PC-9 (cell line): ENCODE results near the gene SLC12A1. TPM values are rescaled to one million over a fixed set of nuclear protein-coding genes. Genes with fewer than 3 reads are reported as not detected.
A peak's percentile ranks its signal among the peaks of the same experiment; 100 is the strongest.

ENCODE experiments used
- BruUV-seq: library from RNA; stranded (reverse); fragments of 400-500 nt; replicated peaks from 2 replicates; lab custom pipeline; 2021; lab: Mats Ljungman, UMichigan
- CTCF ChIA-PET: fragments of 300-600 bp; sonication (Branson Sonifier 250); formaldehyde crosslinking; loops from one replicate; lab custom pipeline; 2022; ENCODE audit warnings: antibody characterized with exemption; lab: Charles Lee
- POLR2A ChIA-PET: fragments of 300-600 bp; sonication (Branson Sonifier 250); formaldehyde crosslinking; loops from one replicate; lab custom pipeline; 2022; ENCODE audit warnings: antibody characterized with exemption; ENCODE audit not compliant: unreplicated experiment; lab: Charles Lee
- DNase-seq, 2 experiments: peaks; one replicate each; pipeline versions ENCODE4 v3.0.0 to v3.0.0-alpha.2; 2015 to 2022; ENCODE audit warnings: mixed read lengths in 1 of 2
- H2AFZ ChIP-seq: fragments of 200-600 bp; sonication (generic); 2 replicates; pipeline ENCODE4 v1.8.1; 2017; ENCODE audit warnings: antibody characterized with exemption
- H3F3A ChIP-seq: fragments of 200-600 bp; sonication (generic); 2 replicates; pipeline ENCODE4 v1.8.1; 2017; ENCODE audit warnings: antibody characterized with exemption, mild to moderate bottlenecking, low read depth; ENCODE audit not compliant: insufficient read depth
- H3K27ac ChIP-seq: fragments of 200-600 bp; sonication (generic); 2 replicates; pipeline ENCODE4 v1.6.1; 2016; ENCODE audit warnings: mixed run types
- H3K27me3 ChIP-seq: fragments of 200-600 bp; sonication (generic); 2 replicates; pipeline ENCODE4 v1.6.1; 2016; ENCODE audit warnings: low read depth, mixed run types; ENCODE audit not compliant: insufficient read depth
- H3K36me3 ChIP-seq: fragments of 200-600 bp; sonication (generic); 2 replicates; pipeline ENCODE4 v1.6.1; 2016; ENCODE audit warnings: low read depth, mixed run types
- H3K4me1 ChIP-seq: fragments of 200-600 bp; sonication (generic); replicated peaks from 2 replicates; pipeline ENCODE4 v1.6.1; 2016; ENCODE audit warnings: mixed run types; ENCODE audit not compliant: insufficient read depth
- H3K4me2 ChIP-seq: fragments of 200-600 bp; sonication (generic); 2 replicates; pipeline ENCODE4 v1.6.1; 2017; ENCODE audit warnings: mixed run types
- H3K4me3 ChIP-seq: fragments of 200-600 bp; sonication (generic); 2 replicates; pipeline ENCODE4 v1.6.1; 2016; ENCODE audit warnings: mixed run types
- H3K79me2 ChIP-seq: fragments of 200-600 bp; sonication (generic); 2 replicates; pipeline ENCODE4 v1.6.1; 2017; ENCODE audit warnings: low read depth, mixed run types
- H3K9me2 ChIP-seq: fragments of 200-600 bp; sonication (generic); 2 replicates; pipeline ENCODE4 v1.8.1; 2017; ENCODE audit warnings: mild to moderate bottlenecking; ENCODE audit not compliant: insufficient read depth
- H3K9me3 ChIP-seq: fragments of 200-600 bp; sonication (generic); 2 replicates; pipeline ENCODE4 v1.8.1; 2016; ENCODE audit warnings: low read depth; ENCODE audit not compliant: insufficient read depth
- H4K20me1 ChIP-seq: fragments of 200-600 bp; sonication (generic); 2 replicates; pipeline ENCODE4 v1.8.1; 2017; ENCODE audit not compliant: insufficient read depth
- CTCF ChIP-seq: fragments of 200-600 bp; sonication (generic); conservative IDR thresholded peaks from 2 replicates; pipeline ENCODE4 v1.6.1; 2017; ENCODE audit warnings: mixed run types, antibody characterized with exemption, mild to moderate bottlenecking, moderate library complexity
- EZH2 ChIP-seq: fragments of 200-600 bp; sonication (generic); IDR thresholded peaks from 2 replicates; pipeline ENCODE4 v1.8.0; 2017; ENCODE audit warnings: antibody characterized with exemption, low read depth
- intact Hi-C: fragments of 100-400 bp; cut with micrococcal nuclease; formaldehyde crosslinking; loops from one replicate; pipeline ENCODE4 v1.10.0; 2022; ENCODE audit not compliant: unreplicated experiment
- total RNA-seq: library from RNA; stranded (reverse); gene quantifications from 2 replicates; pipeline ENCODE4 v1.2.3, GENCODE V29; 2021

Gene SLC12A1
- total RNA-seq, 1 experiment from 2014 or later: not detected

GRCh38 chr15:48177383-48177765 lies 28.7 kb upstream of the SLC12A1 start:
- no peaks in the 10 kb centered on the region for H3K9me3 ChIP-seq
- no peaks in the 10 kb centered on the region for H3F3A ChIP-seq
- H3K4me1 ChIP-seq: no peaks in the 10 kb centered on the region
- TF ChIP-seq EZH2 (no peak), CTCF (no peak)
- no peak overlapping the region for H3K4me3 ChIP-seq
- no peaks in the 10 kb centered on the region for H4K20me1 ChIP-seq
- BruUV-seq: no TSS peak
- H2AFZ ChIP-seq: no peak overlapping the region
- H3K36me3 ChIP-seq: no peaks in the 10 kb centered on the region
- H3K27me3 ChIP-seq: peaks cover 8% of the 10 kb centered on the region; the same call in 1 of the 2 replicates
- no peak overlapping the region for H3K27ac ChIP-seq
- ChIA-PET CTCF (no interaction called here), POLR2A (no interaction called here)
- DNase-seq: no peak
- H3K79me2 ChIP-seq: no peaks in the 10 kb centered on the region
- H3K4me2 ChIP-seq: no peak overlapping the region
- no peaks in the 10 kb centered on the region for H3K9me2 ChIP-seq
- intact Hi-C loops: no loop called here

- Histone ChIP-seq H3K27ac (no peak within 1 kb of the TSS), H2AFZ (no peak within 1 kb of the TSS), H3K4me2 (no peak within 1 kb of the TSS), H3K4me1 (no peaks in the 10 kb centered on the region), H3K36me3 (no peaks in the 10 kb centered on the region), H3K9me2 (no peaks in the 10 kb centered on the region), H3F3A (no peaks in the 10 kb centered on the region), H3K4me3 (no peak within 1 kb of the TSS), H3K79me2 (no peaks in the 10 kb centered on the region), H3K27me3 (peaks cover 8% of the 10 kb centered on the region; the same call in 1 of the 2 replicates), H3K9me3 (no peaks in the 10 kb centered on the region), H4K20me1 (no peaks in the 10 kb centered on the region)
- ChIA-PET CTCF (no interaction called here), POLR2A (no interaction called here)
- no TSS peak for BruUV-seq
- peak in 1 of 2 experiments; percentile 0 for DNase-seq
- intact Hi-C loops: no loop called here
- TF ChIP-seq EZH2 (no peak), CTCF (no peak)
These were observed 28.1 kb upstream of the SLC12A1 start, which contains the start of gene MYEF2 for GRCh38 chr15:48177766-48178647. MYEF2 (minus strand) TSS chr15:48178295; CDS start chr15:48178237, 58 bp downstream.

- POLR2A ChIA-PET: no interaction called here
- H3K36me3 ChIP-seq: no peaks in the 10 kb centered on the region
- intact Hi-C loops: no loop called here
- no peak overlapping the region for H3K4me3 ChIP-seq
- CTCF ChIA-PET: no interaction called here
- peaks cover 8% of the 10 kb centered on the region; the same call in 1 of the 2 replicates for H3K27me3 ChIP-seq
- no TSS peak for BruUV-seq
- H3K4me2 ChIP-seq: no peak overlapping the region
- H2AFZ ChIP-seq: no peak overlapping the region
- no peaks in the 10 kb centered on the region for H3K9me3 ChIP-seq
- H3K79me2 ChIP-seq: no peaks in the 10 kb centered on the region
- no peaks in the 10 kb centered on the region for H3K9me2 ChIP-seq
- H3K4me1 ChIP-seq: no peaks in the 10 kb centered on the region
- no peaks in the 10 kb centered on the region for H4K20me1 ChIP-seq
- TF ChIP-seq CTCF (no peak), EZH2 (no peak)
- no peaks in the 10 kb centered on the region for H3F3A ChIP-seq
- H3K27ac ChIP-seq: no peak overlapping the region
- no peak for DNase-seq
These were observed 27.5 kb upstream of the SLC12A1 start for GRCh38 chr15:48178648-48178931.
